ENCODE results near the gene RNASEH2B.

RNASEH2B gene

GRCh38 chr13:50995854-50996253 is 86.3 kb downstream of the RNASEH2B start:
- DNase-seq (ENCODE audit: low read depth): no peak

- DNase-seq (ENCODE audit: low read depth): no peak
Measured at GRCh38 chr13:50998326-50998725, 88.7 kb downstream of the RNASEH2B start.

- no peak for DNase-seq (ENCODE audit: low read depth)
Measured at GRCh38 chr13:50999641-51000040, 90.0 kb downstream of the RNASEH2B start.

GRCh38 chr13:51000061-51000460 is 90.5 kb downstream of the RNASEH2B start:
- no peak for DNase-seq (ENCODE audit: low read depth)

- DNase-seq (ENCODE audit: low read depth): no peak
Measured at GRCh38 chr13:51000571-51001260, 91.1 kb downstream of the RNASEH2B start.

- no peak for DNase-seq (ENCODE audit: low read depth)
Measured at GRCh38 chr13:51001335-51001734, 91.7 kb downstream of the RNASEH2B start.

GRCh38 chr13:51002736-51003135 is 93.1 kb downstream of the RNASEH2B start:
- no peak for DNase-seq (ENCODE audit: low read depth)

- DNase-seq (ENCODE audit: low read depth): no peak
Measured at GRCh38 chr13:51003642-51004041, 94.1 kb downstream of the RNASEH2B start.

GRCh38 chr13:51004111-51004865 is 94.7 kb downstream of the RNASEH2B start:
- no peak for DNase-seq (ENCODE audit: low read depth)

GRCh38 chr13:51004918-51005460 is 95.4 kb downstream of the RNASEH2B start:
- no peak for DNase-seq (ENCODE audit: low read depth)

GRCh38 chr13:51005566-51005965 is 96.0 kb downstream of the RNASEH2B start:
- no peak for DNase-seq (ENCODE audit: low read depth)
